Hematopoietic multipotent progenitor cell treated with erythropoietin and hydrocortisone succinate and interleukin-3 and kit ligand, for 8 days (in vitro differentiated cells): Measurements from ENCODE around the gene PSMC1.

Source experiments
- DNase-seq: peaks from one replicate; pipeline ENCODE4 v3.0.0-alpha.2; 2015

The PSMC1 gene

GRCh38 chr14:90276646-90277367 is 20.5 kb downstream of the PSMC1 start:
- DNase-seq = no peak

GRCh38 chr14:90277581-90278198 is 21.3 kb downstream of the PSMC1 start:
- no peak for DNase-seq

- DNase-seq = no peak
These were observed 22.1 kb downstream of the PSMC1 start for GRCh38 chr14:90278199-90279175.

GRCh38 chr14:90280096-90280495 is 23.7 kb downstream of the PSMC1 start:
- DNase-seq = no peak

GRCh38 chr14:90281261-90281660 is 24.9 kb downstream of the PSMC1 start:
- no peak for DNase-seq

- DNase-seq = no peak
These were observed 25.4 kb downstream of the PSMC1 start for GRCh38 chr14:90281756-90282155.

- no peak for DNase-seq
These were observed 31.4 kb downstream of the PSMC1 start for GRCh38 chr14:90287791-90288190.

GRCh38 chr14:90288651-90289355 is 32.5 kb downstream of the PSMC1 start:
- no peak for DNase-seq

GRCh38 chr14:90290337-90291011 is 34.1 kb downstream of the PSMC1 start:
- DNase-seq = peak; percentile 52

- no peak for DNase-seq
These were observed 35.3 kb downstream of the PSMC1 start for GRCh38 chr14:90291699-90292098.

GRCh38 chr14:90293766-90294730 is 37.7 kb downstream of the PSMC1 start:
- no peak for DNase-seq

GRCh38 chr14:90294872-90295271 is 38.5 kb downstream of the PSMC1 start:
- no peak for DNase-seq

GRCh38 chr14:90295870-90296516 is 39.6 kb downstream of the PSMC1 start:
- no peak for DNase-seq

GRCh38 chr14:90296641-90297040 is 40.3 kb downstream of the PSMC1 start:
- no peak for DNase-seq

- no peak for DNase-seq
These were observed 41.7 kb downstream of the PSMC1 start for GRCh38 chr14:90297876-90298629.

GRCh38 chr14:90299408-90299807 is 43.1 kb downstream of the PSMC1 start:
- DNase-seq = peak; percentile 79

- DNase-seq = no peak
These were observed 44.3 kb downstream of the PSMC1 start for GRCh38 chr14:90300611-90301047.

GRCh38 chr14:90301122-90301521 is 44.8 kb downstream of the PSMC1 start:
- no peak for DNase-seq

- peak; percentile 66 for DNase-seq
These were observed 45.3 kb downstream of the PSMC1 start for GRCh38 chr14:90301668-90302090.
